Smooth muscle cell (in vitro differentiated cells): ENCODE results near the gene PELI2. TPM values are rescaled to one million over a fixed set of nuclear protein-coding genes. Genes with fewer than 3 reads are reported as not detected.
A peak's percentile ranks its signal among the peaks of the same experiment; 100 is the strongest.

Experiments used
- DNase-seq: peaks from one replicate; lab custom pipeline; 2025; ENCODE audit not compliant: unreplicated experiment; lab: John Stamatoyannopoulos, UW
- H2AFZ ChIP-seq: fragments of 200-600 bp; sonication (generic); 2 replicates; pipeline ENCODE4 v1.6.0; 2016; ENCODE audit warnings: antibody characterized with exemption, low read depth, mild to moderate bottlenecking
- H3F3A ChIP-seq: fragments of 200-600 bp; sonication (generic); 2 replicates; pipeline ENCODE4 v1.6.0; 2017; ENCODE audit warnings: antibody characterized with exemption, low read depth
- H3K27ac ChIP-seq: fragments of 200-600 bp; sonication (generic); 2 replicates; pipeline ENCODE4 v1.5.1; 2016; ENCODE audit warnings: low read depth, mild to moderate bottlenecking
- H3K27me3 ChIP-seq: fragments of 200-600 bp; sonication (generic); 2 replicates; pipeline ENCODE4 v1.6.1; 2016; ENCODE audit warnings: low read depth, mild to moderate bottlenecking
- H3K36me3 ChIP-seq: fragments of 200-600 bp; sonication (generic); 2 replicates; pipeline ENCODE4 v1.5.1; 2016; ENCODE audit warnings: low read depth
- H3K4me1 ChIP-seq: fragments of 200-600 bp; sonication (generic); 2 replicates; pipeline ENCODE4 v1.5.1; 2016; ENCODE audit warnings: low read depth
- H3K4me2 ChIP-seq: fragments of 200-600 bp; sonication (generic); 2 replicates; pipeline ENCODE4 v1.6.0; 2016; ENCODE audit warnings: mild to moderate bottlenecking
- H3K4me3 ChIP-seq: fragments of 200-600 bp; sonication (generic); 2 replicates; pipeline ENCODE4 v1.5.1; 2016; ENCODE audit warnings: mild to moderate bottlenecking
- H3K79me2 ChIP-seq: fragments of 200-600 bp; sonication (generic); 2 replicates; pipeline ENCODE4 v1.6.0; 2016; ENCODE audit warnings: low read depth, mild to moderate bottlenecking
- H3K9ac ChIP-seq: fragments of 200-600 bp; sonication (generic); 2 replicates; pipeline ENCODE4 v1.6.0; 2016; ENCODE audit warnings: low read depth
- H3K9me3 ChIP-seq: fragments of 200-600 bp; sonication (generic); replicated peaks from 2 replicates; pipeline ENCODE4 v1.5.1; 2016; ENCODE audit warnings: low read depth
- H4K20me1 ChIP-seq: fragments of 200-600 bp; sonication (generic); 2 replicates; pipeline ENCODE4 v1.6.0; 2016; ENCODE audit warnings: low read depth
- WGBS: methylation state at CpG from one replicate; pipeline ENCODE4 v1.1.7; 2016; ENCODE audit warnings: low lambda C conversion rate; 5-methylcytosine and 5-hydroxymethylcytosine counted together
- polyA plus RNA-seq: library from polyadenylated mRNA; unstranded; fragments of >200 nt; fragmentation: Nextera tagmentation; extraction: Ambion mirVana; gene quantifications from 2 replicates; pipeline ENCODE4 v1.2.1, GENCODE V29; 2016
- total RNA-seq: library from RNA; depleted of rRNA; stranded (reverse); fragments of >200 nt; gene quantifications from 2 replicates; pipeline ENCODE4 v1.2.3, GENCODE V29; 2014
- TF ChIP-seq, protein P1 (sequence below): fragments of 200-600 bp; sonication (generic); IDR thresholded peaks from 2 replicates; pipeline ENCODE4 v1.5.1; 2017; ENCODE audit warnings: borderline replicate concordance, mild to moderate bottlenecking, antibody characterized with exemption; ENCODE audit not compliant: insufficient read depth, poor library complexity, severe bottlenecking

PELI2 gene
- total and polyA plus RNA-seq, 2 experiments from 2014 or later = 4.6 to 9.1 TPM

DNA sequence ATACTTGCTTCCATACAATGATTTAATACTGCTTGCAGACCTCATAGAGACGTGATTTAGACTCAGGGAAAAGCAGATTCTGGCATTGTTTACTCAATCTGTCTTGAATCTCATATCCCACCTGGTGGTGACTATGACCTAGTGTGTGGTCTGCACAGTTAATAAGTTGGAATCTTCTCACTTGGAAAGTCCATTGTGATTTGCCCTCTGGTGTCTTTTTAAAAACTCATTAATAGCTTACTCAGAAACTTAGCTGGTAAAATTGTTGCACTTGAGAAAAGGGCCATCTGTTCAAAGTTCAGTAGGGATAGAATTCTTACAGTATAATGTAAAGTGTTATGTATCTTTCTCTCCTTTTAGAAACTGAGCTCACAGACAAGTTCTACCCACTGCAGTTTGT, 106.0 kb downstream of the PELI2 start:
- H3K27me3 ChIP-seq = no peaks in the 10 kb centered on the region
- DNase-seq = no peak
- no peaks in the 10 kb centered on the region for H3K79me2 ChIP-seq
- H3K4me1 ChIP-seq = peaks cover 7% of the 10 kb centered on the region
- no peaks in the 10 kb centered on the region for H3F3A ChIP-seq
- no peaks in the 10 kb centered on the region for H3K36me3 ChIP-seq
- no peaks in the 10 kb centered on the region for H3K9me3 ChIP-seq
- no peak overlapping the region for H2AFZ ChIP-seq
- no peak overlapping the region for H3K9ac ChIP-seq
- no peak overlapping the region for H3K4me2 ChIP-seq
- no peak overlapping the region for H3K4me3 ChIP-seq
- H4K20me1 ChIP-seq = no peaks in the 10 kb centered on the region
- 66% methylated on average over 1 of the region's 1 CpG for WGBS
- TF ChIP-seq, protein P1, sequence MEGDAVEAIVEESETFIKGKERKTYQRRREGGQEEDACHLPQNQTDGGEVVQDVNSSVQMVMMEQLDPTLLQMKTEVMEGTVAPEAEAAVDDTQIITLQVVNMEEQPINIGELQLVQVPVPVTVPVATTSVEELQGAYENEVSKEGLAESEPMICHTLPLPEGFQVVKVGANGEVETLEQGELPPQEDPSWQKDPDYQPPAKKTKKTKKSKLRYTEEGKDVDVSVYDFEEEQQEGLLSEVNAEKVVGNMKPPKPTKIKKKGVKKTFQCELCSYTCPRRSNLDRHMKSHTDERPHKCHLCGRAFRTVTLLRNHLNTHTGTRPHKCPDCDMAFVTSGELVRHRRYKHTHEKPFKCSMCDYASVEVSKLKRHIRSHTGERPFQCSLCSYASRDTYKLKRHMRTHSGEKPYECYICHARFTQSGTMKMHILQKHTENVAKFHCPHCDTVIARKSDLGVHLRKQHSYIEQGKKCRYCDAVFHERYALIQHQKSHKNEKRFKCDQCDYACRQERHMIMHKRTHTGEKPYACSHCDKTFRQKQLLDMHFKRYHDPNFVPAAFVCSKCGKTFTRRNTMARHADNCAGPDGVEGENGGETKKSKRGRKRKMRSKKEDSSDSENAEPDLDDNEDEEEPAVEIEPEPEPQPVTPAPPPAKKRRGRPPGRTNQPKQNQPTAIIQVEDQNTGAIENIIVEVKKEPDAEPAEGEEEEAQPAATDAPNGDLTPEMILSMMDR = no peak
- no peak overlapping the region for H3K27ac ChIP-seq

DNA sequence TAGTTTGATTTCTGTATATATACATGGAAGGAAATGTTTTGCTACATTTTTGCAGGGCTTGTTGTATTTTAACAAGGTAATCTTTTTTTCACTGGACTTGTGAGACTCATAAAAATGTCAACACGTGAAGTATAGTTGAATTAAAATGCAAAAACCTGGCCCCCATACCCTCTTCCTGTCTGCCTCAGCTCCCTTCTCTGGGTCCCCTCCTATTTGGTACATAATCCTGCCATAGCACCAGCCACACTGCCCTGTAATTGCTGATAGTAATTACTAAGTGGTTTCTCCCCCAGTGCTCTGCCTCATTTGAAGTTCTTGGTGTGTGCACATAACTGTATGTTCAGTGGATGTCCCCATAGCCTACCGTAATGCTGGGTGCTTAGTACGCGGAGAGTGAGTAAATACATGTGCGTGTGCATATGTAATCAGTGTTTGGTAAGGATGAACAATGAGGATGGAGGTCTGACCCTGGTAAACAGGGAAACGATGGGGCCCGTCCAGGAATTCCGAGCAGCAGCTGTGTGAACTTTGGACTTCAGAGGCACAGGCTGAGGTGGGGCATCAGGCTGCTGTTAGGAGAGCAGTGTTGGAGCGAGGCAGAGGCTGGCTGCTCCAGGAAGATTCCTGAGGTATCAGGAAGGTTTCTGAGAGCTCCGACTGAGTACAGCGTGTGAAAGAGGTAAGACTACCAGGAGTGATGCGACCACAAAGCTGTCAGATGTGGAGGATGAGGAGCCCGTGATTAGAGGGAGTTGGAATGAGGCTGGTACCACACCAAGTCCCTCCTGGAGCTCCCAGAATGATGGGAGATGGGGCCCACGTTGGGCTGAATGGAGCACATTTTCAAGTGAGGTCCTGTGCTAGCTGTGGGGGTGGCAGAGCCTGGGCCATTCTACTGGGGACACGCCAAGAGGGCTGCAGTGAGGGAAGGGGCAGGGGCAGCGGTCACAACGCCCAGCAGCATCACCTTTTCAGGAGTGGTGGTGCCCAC, 106.8 kb downstream of the PELI2 start:
- no peak for DNase-seq
- no peaks in the 10 kb centered on the region for H3K4me1 ChIP-seq

DNA sequence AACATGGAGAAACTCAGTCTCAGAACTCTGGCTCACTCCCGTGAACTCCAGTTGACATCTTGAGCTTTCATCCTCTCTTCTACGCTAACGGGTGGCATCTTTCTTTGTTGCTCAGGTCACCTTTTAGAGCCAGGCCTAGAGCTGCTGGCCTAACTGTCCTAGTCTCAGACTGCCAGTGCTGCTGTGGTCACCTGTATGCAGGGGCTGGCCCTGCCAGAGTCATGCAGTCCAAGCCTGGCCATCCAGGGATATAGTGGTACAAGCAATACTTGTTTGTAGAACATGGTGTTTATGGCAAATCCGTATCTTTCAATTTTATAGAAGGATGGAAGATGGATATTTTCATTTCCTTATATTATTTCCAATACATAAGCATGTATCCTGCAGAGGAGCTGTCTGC, 117.2 kb downstream of the PELI2 start:
- Histone ChIP-seq H3K36me3 (no peaks in the 10 kb centered on the region), H3F3A (no peaks in the 10 kb centered on the region), H4K20me1 (no peaks in the 10 kb centered on the region), H3K9ac (no peak overlapping the region), H3K4me3 (no peak overlapping the region), H3K9me3 (no peaks in the 10 kb centered on the region), H3K79me2 (no peaks in the 10 kb centered on the region), H3K4me1 (no peaks in the 10 kb centered on the region), H3K27ac (no peak overlapping the region), H3K4me2 (no peak overlapping the region), H2AFZ (no peak overlapping the region), H3K27me3 (no peaks in the 10 kb centered on the region)
- TF ChIP-seq, protein P1 = no peak
- 66% methylated on average over 4 of the region's 4 CpGs for WGBS
- no peak for DNase-seq

More for the DNA sequence above, 106.8 kb downstream of the PELI2 start:
- no peak overlapping the region for H3K9ac ChIP-seq
- no peak overlapping the region for H3K27ac ChIP-seq
- no peaks in the 10 kb centered on the region for H4K20me1 ChIP-seq
- H3K9me3 ChIP-seq = no peaks in the 10 kb centered on the region
- no peak overlapping the region for H2AFZ ChIP-seq
- TF ChIP-seq, protein P1 = no peak
- H3K27me3 ChIP-seq = no peaks in the 10 kb centered on the region
- no peaks in the 10 kb centered on the region for H3F3A ChIP-seq
- H3K79me2 ChIP-seq = no peaks in the 10 kb centered on the region
- peak overlapping the region; percentile 21 for H3K4me3 ChIP-seq
- 89% methylated on average over 17 of the region's 17 CpGs for WGBS
- no peaks in the 10 kb centered on the region for H3K36me3 ChIP-seq
- H3K4me2 ChIP-seq = no peak overlapping the region
